GM23248 (cell line): ENCODE results near the gene ADAM10.

Source experiments
- EZH2 ChIP-seq: fragments of 200-600 bp; sonication (generic); IDR thresholded peaks from 2 replicates; pipeline ENCODE4 v1.6.1; 2018; ENCODE audit warnings: antibody characterized with exemption, mild to moderate bottlenecking; ENCODE audit not compliant: insufficient read depth, poor library complexity, severe bottlenecking
- EZH2phosphoT487 ChIP-seq: fragments of 200-600 bp; sonication (generic); IDR thresholded peaks from 2 replicates; pipeline ENCODE4 v1.6.1; 2018; ENCODE audit warnings: antibody characterized with exemption, moderate library complexity, mild to moderate bottlenecking, low read depth; ENCODE audit not compliant: insufficient read depth

- TF ChIP-seq EZH2 (no peak), EZH2phosphoT487 (no peak)
Measured at GRCh38 chr15:58631319-58631718, 118.2 kb downstream of the ADAM10 start.
